SK-N-SH treated with all-trans-retinoic acid at 6 μM for 48 hours (cell line): ENCODE data around the gene AUNIP.

ENCODE experiments used
- ARNTL ChIP-seq: fragments of 450-650 bp; formaldehyde crosslinking; IDR thresholded peaks from 2 replicates; pipeline ENCODE4 v1.5.0; 2020; ENCODE audit warnings: low read depth, mild to moderate bottlenecking, moderate library complexity, borderline replicate concordance
- BACH2 ChIP-seq: fragments of 250-450 bp; sonication (Bioruptor Pico); IDR thresholded peaks from 2 replicates; pipeline ENCODE4 v1.9.0; 2021; ENCODE audit warnings: mild to moderate bottlenecking, borderline replicate concordance
- ESRRG ChIP-seq: fragments of 250-450 bp; sonication (Bioruptor Pico); IDR thresholded peaks from 2 replicates; pipeline ENCODE4 v1.6.1; 2021; ENCODE audit warnings: mild to moderate bottlenecking
- GLIS3 ChIP-seq: fragments of 250-450 bp; sonication (Bioruptor Pico); IDR thresholded peaks from 2 replicates; pipeline ENCODE4 v1.5.0; 2020; ENCODE audit warnings: mild to moderate bottlenecking, moderate library complexity
- ISL1 ChIP-seq: fragments of 250-450 bp; sonication (Bioruptor Pico); IDR thresholded peaks from 2 replicates; pipeline ENCODE4 v2.1.2; 2022; ENCODE audit warnings: mild to moderate bottlenecking, moderate library complexity
- RARB ChIP-seq: fragments of 250-450 bp; sonication (Bioruptor Pico); IDR thresholded peaks from 2 replicates; pipeline ENCODE4 v1.8.0; 2021; ENCODE audit warnings: mild to moderate bottlenecking, moderate library complexity
- SNAI2 ChIP-seq: fragments of 250-450 bp; sonication (Bioruptor Pico); IDR thresholded peaks from 2 replicates; pipeline ENCODE4 v1.5.0; 2020; ENCODE audit warnings: mild to moderate bottlenecking, moderate library complexity
- TOX ChIP-seq: fragments of 250-450 bp; sonication (Bioruptor Pico); IDR thresholded peaks from 2 replicates; pipeline ENCODE4 v1.8.0; 2021; ENCODE audit warnings: mild to moderate bottlenecking, moderate library complexity, borderline replicate concordance
- ZC3H10 ChIP-seq: fragments of 250-450 bp; sonication (Bioruptor Pico); IDR thresholded peaks from 2 replicates; pipeline ENCODE4 v1.5.1; 2021; ENCODE audit warnings: mild to moderate bottlenecking, moderate library complexity
- ZNF70 ChIP-seq: fragments of 450-650 bp; formaldehyde crosslinking; IDR thresholded peaks from 2 replicates; pipeline ENCODE4 v1.5.0; 2020; ENCODE audit warnings: mild to moderate bottlenecking, moderate library complexity
- TF ChIP-seq, protein P1 (sequence below): fragments of 250-450 bp; sonication (Bioruptor Pico); IDR thresholded peaks from 2 replicates; pipeline ENCODE4 v1.8.0; 2020; ENCODE audit warnings: mild to moderate bottlenecking, moderate library complexity, borderline replicate concordance
- TF ChIP-seq, protein P2 (sequence below): fragments of 250-450 bp; sonication (Bioruptor Pico); IDR thresholded peaks from 2 replicates; pipeline ENCODE4 v1.5.1; 2020; ENCODE audit warnings: low read depth, mild to moderate bottlenecking, moderate library complexity
- TF ChIP-seq, protein P3 (sequence below): fragments of 250-450 bp; sonication (Bioruptor Pico); IDR thresholded peaks from 2 replicates; pipeline ENCODE4 v1.5.0; 2020; ENCODE audit warnings: mild to moderate bottlenecking, moderate library complexity

DNA sequence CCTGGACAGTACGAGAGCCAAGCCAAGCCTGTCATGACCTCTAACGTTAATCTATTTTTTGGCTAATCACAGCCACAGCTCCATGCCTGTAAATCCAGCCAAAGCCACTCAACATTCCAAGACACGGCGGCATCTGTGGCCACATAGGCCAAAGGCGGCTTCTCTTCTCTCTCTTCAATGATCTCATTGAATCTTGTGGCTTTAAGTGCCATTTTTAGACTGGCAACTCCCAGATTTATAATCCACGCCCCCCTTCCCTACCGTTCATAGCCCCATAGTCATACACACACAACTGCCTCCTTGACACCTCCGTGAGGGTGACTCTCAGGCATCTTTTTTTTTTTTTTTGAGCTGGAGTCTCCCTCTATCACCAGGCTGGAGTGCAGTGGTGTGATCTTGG lies 64.9 kb downstream of the AUNIP start:
- TF ChIP-seq GLIS3 (CRISPR knock-in tag) (no peak), ISL1 (CRISPR knock-in tag) (no peak), BACH2 (CRISPR knock-in tag) (no peak), RARB (CRISPR knock-in tag) (no peak), ARNTL (CRISPR knock-in tag) (no peak), ZC3H10 (no peak), SNAI2 (no peak), TOX (no peak), ESRRG (no peak), ZNF70 (CRISPR knock-in tag) (no peak)
- TF ChIP-seq, protein P1, sequence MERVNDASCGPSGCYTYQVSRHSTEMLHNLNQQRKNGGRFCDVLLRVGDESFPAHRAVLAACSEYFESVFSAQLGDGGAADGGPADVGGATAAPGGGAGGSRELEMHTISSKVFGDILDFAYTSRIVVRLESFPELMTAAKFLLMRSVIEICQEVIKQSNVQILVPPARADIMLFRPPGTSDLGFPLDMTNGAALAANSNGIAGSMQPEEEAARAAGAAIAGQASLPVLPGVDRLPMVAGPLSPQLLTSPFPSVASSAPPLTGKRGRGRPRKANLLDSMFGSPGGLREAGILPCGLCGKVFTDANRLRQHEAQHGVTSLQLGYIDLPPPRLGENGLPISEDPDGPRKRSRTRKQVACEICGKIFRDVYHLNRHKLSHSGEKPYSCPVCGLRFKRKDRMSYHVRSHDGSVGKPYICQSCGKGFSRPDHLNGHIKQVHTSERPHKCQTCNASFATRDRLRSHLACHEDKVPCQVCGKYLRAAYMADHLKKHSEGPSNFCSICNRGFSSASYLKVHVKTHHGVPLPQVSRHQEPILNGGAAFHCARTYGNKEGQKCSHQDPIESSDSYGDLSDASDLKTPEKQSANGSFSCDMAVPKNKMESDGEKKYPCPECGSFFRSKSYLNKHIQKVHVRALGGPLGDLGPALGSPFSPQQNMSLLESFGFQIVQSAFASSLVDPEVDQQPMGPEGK (CRISPR knock-in tag): no peak
- TF ChIP-seq, protein P2, sequence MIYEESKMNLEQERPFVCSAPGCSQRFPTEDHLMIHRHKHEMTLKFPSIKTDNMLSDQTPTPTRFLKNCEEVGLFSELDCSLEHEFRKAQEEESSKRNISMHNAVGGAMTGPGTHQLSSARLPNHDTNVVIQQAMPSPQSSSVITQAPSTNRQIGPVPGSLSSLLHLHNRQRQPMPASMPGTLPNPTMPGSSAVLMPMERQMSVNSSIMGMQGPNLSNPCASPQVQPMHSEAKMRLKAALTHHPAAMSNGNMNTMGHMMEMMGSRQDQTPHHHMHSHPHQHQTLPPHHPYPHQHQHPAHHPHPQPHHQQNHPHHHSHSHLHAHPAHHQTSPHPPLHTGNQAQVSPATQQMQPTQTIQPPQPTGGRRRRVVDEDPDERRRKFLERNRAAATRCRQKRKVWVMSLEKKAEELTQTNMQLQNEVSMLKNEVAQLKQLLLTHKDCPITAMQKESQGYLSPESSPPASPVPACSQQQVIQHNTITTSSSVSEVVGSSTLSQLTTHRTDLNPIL (CRISPR knock-in tag): no peak
- TF ChIP-seq, protein P3, sequence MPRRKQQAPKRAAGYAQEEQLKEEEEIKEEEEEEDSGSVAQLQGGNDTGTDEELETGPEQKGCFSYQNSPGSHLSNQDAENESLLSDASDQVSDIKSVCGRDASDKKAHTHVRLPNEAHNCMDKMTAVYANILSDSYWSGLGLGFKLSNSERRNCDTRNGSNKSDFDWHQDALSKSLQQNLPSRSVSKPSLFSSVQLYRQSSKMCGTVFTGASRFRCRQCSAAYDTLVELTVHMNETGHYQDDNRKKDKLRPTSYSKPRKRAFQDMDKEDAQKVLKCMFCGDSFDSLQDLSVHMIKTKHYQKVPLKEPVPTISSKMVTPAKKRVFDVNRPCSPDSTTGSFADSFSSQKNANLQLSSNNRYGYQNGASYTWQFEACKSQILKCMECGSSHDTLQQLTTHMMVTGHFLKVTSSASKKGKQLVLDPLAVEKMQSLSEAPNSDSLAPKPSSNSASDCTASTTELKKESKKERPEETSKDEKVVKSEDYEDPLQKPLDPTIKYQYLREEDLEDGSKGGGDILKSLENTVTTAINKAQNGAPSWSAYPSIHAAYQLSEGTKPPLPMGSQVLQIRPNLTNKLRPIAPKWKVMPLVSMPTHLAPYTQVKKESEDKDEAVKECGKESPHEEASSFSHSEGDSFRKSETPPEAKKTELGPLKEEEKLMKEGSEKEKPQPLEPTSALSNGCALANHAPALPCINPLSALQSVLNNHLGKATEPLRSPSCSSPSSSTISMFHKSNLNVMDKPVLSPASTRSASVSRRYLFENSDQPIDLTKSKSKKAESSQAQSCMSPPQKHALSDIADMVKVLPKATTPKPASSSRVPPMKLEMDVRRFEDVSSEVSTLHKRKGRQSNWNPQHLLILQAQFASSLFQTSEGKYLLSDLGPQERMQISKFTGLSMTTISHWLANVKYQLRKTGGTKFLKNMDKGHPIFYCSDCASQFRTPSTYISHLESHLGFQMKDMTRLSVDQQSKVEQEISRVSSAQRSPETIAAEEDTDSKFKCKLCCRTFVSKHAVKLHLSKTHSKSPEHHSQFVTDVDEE (CRISPR knock-in tag): no peak
